A549 treated with Mapracorat at 1 μM for 4 hours (cell line): ENCODE measurements around the gene PSMD5. TPM values are rescaled to one million over a fixed set of nuclear protein-coding genes. Genes with fewer than 3 reads are reported as not detected.

Experiments used
- total RNA-seq: library from RNA; stranded (reverse); fragments of 200-300 nt; extraction: Qiagen RNA extraction; gene quantifications from 5 replicates; pipeline ENCODE4 v1.2.3, GENCODE V29; 2022

The PSMD5 gene
- 27.4 to 30.4 TPM (median 29.8 TPM) in 5 replicates for total RNA-seq

DNA sequence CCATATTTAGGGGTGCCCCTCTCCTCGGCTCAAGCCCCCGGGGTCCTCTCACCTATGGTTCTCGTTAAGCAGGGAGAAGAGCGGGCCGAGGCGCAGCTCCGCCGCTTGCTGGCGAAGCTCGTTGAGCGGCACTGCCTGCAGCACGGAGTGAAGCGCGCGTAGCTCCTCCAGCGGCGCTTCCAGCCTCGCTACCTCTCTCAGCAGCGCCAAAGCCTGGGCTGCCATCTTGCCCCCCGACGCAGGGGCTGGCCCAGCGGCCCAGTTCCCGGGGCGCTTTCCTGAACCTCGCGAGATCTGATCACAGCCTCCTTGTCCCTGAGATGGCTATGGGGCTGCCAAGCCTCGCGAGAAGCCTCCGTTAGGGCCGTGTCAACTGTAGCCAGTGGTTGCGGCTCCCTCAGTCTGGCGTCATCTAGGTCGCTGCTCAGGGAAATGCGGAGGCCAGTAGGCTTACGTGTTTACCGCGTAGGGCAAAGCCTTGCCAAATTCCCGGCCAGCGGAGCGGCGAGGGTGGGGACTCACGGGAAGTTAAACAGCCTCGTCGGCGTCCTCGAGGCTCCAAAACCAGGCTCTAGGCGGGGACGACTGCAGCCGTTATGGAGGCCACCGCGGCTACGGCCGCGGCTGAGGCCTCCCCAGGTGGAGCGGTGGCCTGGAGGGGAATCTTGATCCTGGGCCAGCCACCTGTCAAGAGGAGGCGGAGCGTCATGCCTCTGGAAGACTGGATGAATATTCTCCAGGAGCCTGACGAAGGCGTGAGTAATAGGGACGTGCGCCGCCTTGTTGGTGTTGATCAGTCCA is at the start of gene PSMD5:
Gene PSMD5, minus strand, starts transcription at position 238 of the 801 bp plus-strand sequence. Its CDS starts 13 bp downstream, at position 225.

DNA sequence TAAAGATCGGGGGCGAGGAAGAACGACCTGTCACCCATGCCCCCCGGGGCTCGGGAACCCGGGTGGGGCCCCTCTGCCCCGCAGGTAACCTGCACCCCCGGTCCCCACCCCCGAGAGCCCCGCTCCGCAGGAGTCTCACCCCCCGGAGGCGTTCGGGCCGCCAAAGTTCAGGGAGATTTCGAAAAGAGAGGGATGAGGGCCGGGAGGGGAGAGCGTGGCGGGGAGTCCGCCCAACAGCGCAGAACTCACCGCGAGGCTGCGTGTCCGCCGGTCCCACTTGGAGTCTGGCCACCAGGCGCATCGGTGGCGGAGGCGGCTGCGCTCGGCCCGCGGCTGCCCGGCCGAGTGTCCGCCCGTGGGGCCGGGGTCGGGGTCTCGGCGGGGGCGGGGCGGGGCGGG is 34.1 kb upstream of the PSMD5 start, which contains the start of gene PHF19:
Gene PHF19, minus strand, starts transcription at position 347 of the 399 bp plus-strand sequence. CDS start 2,447 bp downstream, outside the sequence.

DNA sequence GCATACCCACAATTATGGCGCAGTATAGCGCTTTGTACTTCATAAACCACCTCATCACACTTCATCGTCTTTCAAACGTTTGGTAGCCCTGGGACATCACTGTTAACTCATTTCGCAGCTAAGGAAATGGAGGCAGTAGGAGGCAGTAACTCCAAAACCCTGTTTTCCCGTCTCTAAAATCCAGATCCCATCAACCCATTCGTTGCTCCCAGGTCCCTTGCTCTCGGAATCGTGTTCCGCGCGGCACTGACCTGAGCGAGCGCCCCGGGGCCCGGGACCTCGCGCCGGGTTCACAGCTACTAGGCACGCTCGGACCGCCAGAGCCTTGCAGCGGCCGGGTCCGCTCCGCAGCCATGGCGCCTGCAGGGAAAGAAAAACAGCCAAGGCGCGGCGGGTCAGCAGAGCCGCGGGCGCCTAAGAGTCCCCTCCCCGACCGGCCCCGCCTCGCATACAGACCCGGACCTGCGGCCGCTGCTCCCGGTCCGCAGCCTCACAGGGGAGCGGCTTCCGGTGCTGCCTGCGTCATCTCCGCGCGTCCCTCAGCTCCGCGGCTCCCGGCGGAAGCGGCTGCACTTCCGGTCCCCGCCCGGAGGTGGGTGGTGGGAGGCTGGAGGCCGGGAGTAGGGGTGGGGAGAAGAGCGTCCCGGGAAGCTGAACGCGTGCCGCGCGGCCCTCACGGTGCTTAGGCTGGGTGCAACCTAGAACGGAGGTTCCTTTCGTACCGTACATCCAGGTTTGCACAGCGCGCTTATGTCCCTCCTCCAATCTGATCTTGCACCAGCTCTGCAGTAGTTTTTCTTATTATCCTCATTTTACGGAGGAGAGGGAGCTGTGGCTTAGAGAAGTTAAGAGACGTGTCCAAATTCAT is 49.6 kb downstream of the PSMD5 start, which contains the start of gene FBXW2:
Gene FBXW2, minus strand, starts transcription at position 519 of the 868 bp plus-strand sequence. CDS start 5,158 bp downstream, outside the sequence.

Other genes starting within 250 kb of the PSMD5 start
- gene MEGF9, start 128.5 kb downstream of the PSMD5 start, total RNA-seq: 17.2 to 23.9 TPM (median 21.3 TPM) in 5 replicates
- 34.1 to 38.5 TPM (median 37.6 TPM) in 5 replicates for gene FBXW2, start 49.5 kb downstream of the PSMD5 start, total RNA-seq
- 93.1 to 135 TPM (median 123 TPM) in 5 replicates for gene PHF19, start 34.3 kb upstream of the PSMD5 start, total RNA-seq
- 2.2 to 3.2 TPM (median 2.5 TPM) in 5 replicates for gene TRAF1, start 83.9 kb upstream of the PSMD5 start, total RNA-seq
- 11.2 to 14.4 TPM (median 12.4 TPM) in 5 replicates for gene C5, start 207.4 kb upstream of the PSMD5 start, total RNA-seq
- 5.0 to 6.7 TPM (median 6.3 TPM) in 5 replicates for gene CNTRL, start 232.0 kb upstream of the PSMD5 start, total RNA-seq